ENCODE measurements around the gene RNF151. TPM values are rescaled to one million over a fixed set of nuclear protein-coding genes. Genes with fewer than 3 reads are reported as not detected.

The RNF151 gene
- total RNA-seq, 4 donors from 2014 or later = not detected

GRCh38 chr16:2004795-2005517 lies 38.3 kb downstream of the RNF151 start:
- no peak for TF ChIP-seq POLR2A (IDR thresholded peaks at IDR 0.05)
- TF ChIP-seq EP300 (IDR thresholded peaks at IDR 0.05; ENCODE audit: low read depth) = no peak
- TF ChIP-seq POLR2AphosphoS5 (IDR thresholded peaks at IDR 0.05) = no peak
- TF ChIP-seq CTCF (IDR thresholded peaks at IDR 0.05) = no peak
- Histone ChIP-seq H3K27me3 (no peaks in the 10 kb centered on the region), H3K27ac (peak overlapping the region in 2 of 4 donors; percentile 53 to 79), H3K4me3 (no peak overlapping the region), H3K9me3 (no peaks in the 10 kb centered on the region), H3K4me1 (peaks cover 29 to 50% (median 41%) of the 10 kb centered on the region in 4 donors), H3K36me3 (peaks cover 0 to 25% (median 15%) of the 10 kb centered on the region in 4 donors)
- 83% methylated on average over 32 of the region's 34 CpGs; no CpG with 5 or more reads in 1 of the 2 donors for WGBS, 2 donors (ENCODE audit: low coverage in 1 of 2)
- intact Hi-C loops (cut with DNase I; ENCODE audit: low total_unique reads) (loop anchor here (10.0 kb wide), 1 partner anchor 230 kb away; the partner anchor contains the start of gene DNASE1L2), in situ Hi-C loops (cut with MboI; ENCODE audit: low pct_ligation_motif_present in 1 of 4, low pct_unique_long_range_greater_than_20kb in 1 of 4, low sequenced_read_pairs in 3 of 4) (loop anchor here in 1 of 4 donors (25.0 kb wide), 1 partner anchor 132 kb away; the partner anchor contains the start of genes PKD1 and RAB26)
- no peak for DNase-seq

GRCh38 chr16:2005646-2006045 lies 39.0 kb downstream of the RNF151 start:
- Histone ChIP-seq H3K9me3 (no peaks in the 10 kb centered on the region), H3K27me3 (no peaks in the 10 kb centered on the region), H3K36me3 (peaks cover 0 to 21% (median 13%) of the 10 kb centered on the region in 4 donors), H3K27ac (no peak overlapping the region), H3K4me1 (peaks cover 34 to 56% (median 47%) of the 10 kb centered on the region in 4 donors), H3K4me3 (no peak overlapping the region)
- WGBS, 2 donors (ENCODE audit: low coverage in 1 of 2) = 75% methylated on average over 21 of the region's 21 CpGs; no CpG with 5 or more reads in 1 of the 2 donors
- in situ Hi-C loops (cut with MboI; ENCODE audit: low pct_ligation_motif_present in 1 of 4, low pct_unique_long_range_greater_than_20kb in 1 of 4, low sequenced_read_pairs in 3 of 4) = loop anchor here in 1 of 4 donors (25.0 kb wide), 1 partner anchor 132 kb away; the partner anchor contains the start of genes PKD1 and RAB26
- intact Hi-C loops (cut with DNase I; ENCODE audit: low total_unique reads) = loop anchor here (10.0 kb wide), 1 partner anchor 229 kb away; the partner anchor contains the start of gene DNASE1L2
- TF ChIP-seq POLR2AphosphoS5 (IDR thresholded peaks at IDR 0.05) (no peak), CTCF (IDR thresholded peaks at IDR 0.05) (no peak), EP300 (IDR thresholded peaks at IDR 0.05; ENCODE audit: low read depth) (no peak), POLR2A (IDR thresholded peaks at IDR 0.05) (no peak)
- DNase-seq = no peak

- 94% methylated on average over 8 of the region's 8 CpGs; no CpG with 5 or more reads in 1 of the 2 donors for WGBS, 2 donors (ENCODE audit: low coverage in 1 of 2)
- TF ChIP-seq CTCF (IDR thresholded peaks at IDR 0.05) = no peak
- TF ChIP-seq POLR2AphosphoS5 (IDR thresholded peaks at IDR 0.05) = no peak
- no peak for TF ChIP-seq EP300 (IDR thresholded peaks at IDR 0.05; ENCODE audit: low read depth)
- no peak for TF ChIP-seq POLR2A (IDR thresholded peaks at IDR 0.05)
- H3K36me3 ChIP-seq = peaks cover 0 to 14% (median 10%) of the 10 kb centered on the region in 4 donors
- H3K4me1 ChIP-seq = peaks cover 36 to 57% (median 49%) of the 10 kb centered on the region in 4 donors
- no peak for DNase-seq
- H3K27ac ChIP-seq = no peak overlapping the region
- in situ Hi-C loops (cut with MboI; ENCODE audit: low pct_ligation_motif_present in 1 of 4, low pct_unique_long_range_greater_than_20kb in 1 of 4, low sequenced_read_pairs in 3 of 4) (loop anchor here in 1 of 4 donors (25.0 kb wide), 1 partner anchor 131 kb away; the partner anchor contains the start of genes PKD1 and RAB26), intact Hi-C loops (cut with DNase I; ENCODE audit: low total_unique reads) (loop anchor here (10.0 kb wide), 1 partner anchor 228 kb away; the partner anchor contains the start of gene DNASE1L2)
- no peaks in the 10 kb centered on the region for H3K27me3 ChIP-seq
- no peaks in the 10 kb centered on the region for H3K9me3 ChIP-seq
- no peak overlapping the region for H3K4me3 ChIP-seq
Observed at GRCh38 chr16:2006317-2006716, 39.7 kb downstream of the RNF151 start.

Data from transverse colon (tissue), 4 donors.